Fibroblast of upper back skin (primary cell): ENCODE data around the gene GFER.
A peak's percentile ranks its signal among the peaks of the same experiment; 100 is the strongest.

Experiments used
- DNase-seq: peaks from one replicate; pipeline ENCODE4 v3.0.0-alpha.2; 2013

Gene GFER

GRCh38 chr16:1991948-1992703 lies 8.1 kb downstream of the GFER start:
- peak; percentile 92 for DNase-seq

GRCh38 chr16:1992704-1993317 lies 8.8 kb downstream of the GFER start:
- DNase-seq = no peak

- DNase-seq = no peak
Observed at GRCh38 chr16:1993731-1994131, 9.7 kb downstream of the GFER start.

GRCh38 chr16:1997494-1998359 lies 13.7 kb downstream of the GFER start:
- DNase-seq = no peak

GRCh38 chr16:1998360-1998835 lies 14.4 kb downstream of the GFER start:
- DNase-seq = no peak

GRCh38 chr16:1998852-1999801 lies 15.1 kb downstream of the GFER start:
- DNase-seq = no peak

- DNase-seq = no peak
Observed at GRCh38 chr16:1999866-2000514, 16.0 kb downstream of the GFER start.

GRCh38 chr16:2001035-2001434 lies 17.0 kb downstream of the GFER start:
- DNase-seq = no peak

GRCh38 chr16:2001456-2002355 lies 17.7 kb downstream of the GFER start:
- no peak for DNase-seq

GRCh38 chr16:2002406-2003230 lies 18.6 kb downstream of the GFER start:
- DNase-seq = no peak

- no peak for DNase-seq
Observed at GRCh38 chr16:2003231-2003826, 19.3 kb downstream of the GFER start.

- peak; percentile 74 for DNase-seq
Observed at GRCh38 chr16:2003827-2004641, 20.0 kb downstream of the GFER start.

- DNase-seq = no peak
Observed at GRCh38 chr16:2004795-2005517, 21.0 kb downstream of the GFER start.

GRCh38 chr16:2005646-2006045 lies 21.7 kb downstream of the GFER start:
- DNase-seq = no peak

- no peak for DNase-seq
Observed at GRCh38 chr16:2006317-2006716, 22.3 kb downstream of the GFER start.

- DNase-seq = no peak
Observed at GRCh38 chr16:2007081-2007836, 23.3 kb downstream of the GFER start.

GRCh38 chr16:2008009-2008526 lies 24.1 kb downstream of the GFER start:
- DNase-seq = peak; percentile 36
